PFSK-1 (cell line): ENCODE data around the gene TPK1.

ENCODE experiments used
- FOXP2 ChIP-seq: optimal IDR thresholded peaks from 2 replicates; pipeline ENCODE3; 2011; ENCODE audit warnings: borderline replicate concordance, control low read depth, inconsistent platforms; ENCODE audit not compliant: insufficient read depth; ENCODE audit errors: extremely low read length, extremely low read depth
- POLR2AphosphoS5 ChIP-seq: IDR thresholded peaks from 2 replicates; pipeline ENCODE4 v1.6.1; 2012; ENCODE audit warnings: low read depth, mild to moderate bottlenecking, control low read depth, low read length, moderate library complexity
- REST ChIP-seq, 2 experiments: IDR thresholded peaks; 2 replicates each; pipeline versions ENCODE4 v1.6.1 to v1.8.0; 2011 to 2012; ENCODE audit warnings: low read depth in 2 of 2, low read length in 2 of 2, control low read depth in 1 of 2, inconsistent platforms in 1 of 2, mild to moderate bottlenecking in 1 of 2, moderate library complexity in 1 of 2; ENCODE audit not compliant: insufficient read depth in 1 of 2
- SIN3A ChIP-seq: IDR thresholded peaks from 2 replicates; pipeline ENCODE4 v1.6.1; 2012; ENCODE audit warnings: mild to moderate bottlenecking, low read length, moderate library complexity, borderline replicate concordance; ENCODE audit not compliant: insufficient read depth
- TAF1 ChIP-seq: IDR thresholded peaks from 2 replicates; pipeline ENCODE4 v1.6.1; 2012; ENCODE audit warnings: low read length, control low read depth, borderline replicate concordance; ENCODE audit not compliant: insufficient read depth

The TPK1 gene

GRCh38 chr7:144759653-144760052, 76.2 kb downstream of the TPK1 start:
- TF ChIP-seq REST (IDR thresholded peaks at IDR 0.05; ENCODE audit: insufficient read depth in 1 of 2, low read depth in 2 of 2, low read length in 2 of 2) (no peak), TAF1 (no peak), SIN3A (no peak), FOXP2 (no peak), POLR2AphosphoS5 (no peak)

DNA sequence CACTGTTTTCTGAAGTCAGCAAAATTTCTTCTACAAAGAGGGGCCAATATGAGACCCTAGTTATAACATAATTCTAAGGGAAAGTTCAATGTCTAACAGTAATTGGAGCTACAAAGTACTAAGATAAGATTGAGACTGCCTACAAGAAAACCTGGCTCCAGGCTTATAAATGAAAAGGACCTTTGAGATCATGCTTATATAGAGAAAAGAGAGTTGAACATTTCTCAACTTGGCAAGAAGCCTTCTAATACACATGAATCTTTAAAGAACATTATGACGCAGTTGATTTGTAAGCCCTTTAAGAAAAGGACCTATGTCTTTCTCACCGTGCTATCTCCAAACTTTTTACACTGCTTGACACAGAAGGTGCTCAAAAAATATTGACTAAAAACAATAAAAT, 87.9 kb downstream of the TPK1 start:
- TF ChIP-seq POLR2AphosphoS5, result no peak
- no peak for TF ChIP-seq SIN3A
- TF ChIP-seq FOXP2, result no peak
- TF ChIP-seq REST (IDR thresholded peaks at IDR 0.05; ENCODE audit: insufficient read depth in 1 of 2, low read depth in 2 of 2, low read length in 2 of 2), result no peak
- TF ChIP-seq TAF1, result no peak

GRCh38 chr7:144738708-144739314, 97.0 kb downstream of the TPK1 start:
- no peak for TF ChIP-seq SIN3A
- no peak for TF ChIP-seq FOXP2
- TF ChIP-seq REST (IDR thresholded peaks at IDR 0.05; ENCODE audit: insufficient read depth in 1 of 2, low read depth in 2 of 2, low read length in 2 of 2), result no peak
- TF ChIP-seq TAF1, result no peak
- no peak for TF ChIP-seq POLR2AphosphoS5

- TF ChIP-seq FOXP2, result no peak
- TF ChIP-seq TAF1, result no peak
- TF ChIP-seq REST (IDR thresholded peaks at IDR 0.05; ENCODE audit: insufficient read depth in 1 of 2, low read depth in 2 of 2, low read length in 2 of 2), result no peak
- no peak for TF ChIP-seq POLR2AphosphoS5
- TF ChIP-seq SIN3A, result no peak
Measured at GRCh38 chr7:144738146-144738545, 97.7 kb downstream of the TPK1 start.

GRCh38 chr7:144736880-144737493, 98.9 kb downstream of the TPK1 start:
- TF ChIP-seq POLR2AphosphoS5 (no peak), TAF1 (no peak), SIN3A (no peak), REST (IDR thresholded peaks at IDR 0.05; ENCODE audit: insufficient read depth in 1 of 2, low read depth in 2 of 2, low read length in 2 of 2) (no peak), FOXP2 (no peak)
